A549 (cell line): Measurements from ENCODE around the gene UBP1. TPM values are rescaled to one million over a fixed set of nuclear protein-coding genes. Genes with fewer than 3 reads are reported as not detected.

Source experiments
- ATAC-seq, 2 experiments: fragments of 200-7000 bp in 1 of 2; fragments of >200 bp in 1 of 2; cut with Nextera tagmentation in 1 of 2; cut with Tn5 transposase in 1 of 2; 3 replicates each; pipeline versions ENCODE4 v1.8.0 to v1.9.1; 2018 to 2020; ENCODE audit warnings: mild to moderate bottlenecking in 1 of 2, moderate library complexity in 1 of 2
- CTCF ChIA-PET: fragments of 300-600 bp; sonication (Branson Sonifier 250); formaldehyde crosslinking; extraction: SDS; loops from one replicate; lab custom pipeline; 2021; ENCODE audit warnings: antibody characterized with exemption, inconsistent platforms; lab: Yijun Ruan, JAX
- POLR2A ChIA-PET: fragments of 350-600 bp; formaldehyde crosslinking; extraction: SDS; loops from one replicate; lab custom pipeline; 2021; ENCODE audit warnings: antibody characterized with exemption, inconsistent platforms; lab: Yijun Ruan, JAX
- DNase-seq, 2 experiments: peaks; one replicate each; pipeline versions ENCODE4 v3.0.0 to v3.0.0-alpha.2; 2011 to 2016; ENCODE audit warnings: low read depth in 1 of 2, low spot score in 1 of 2
- FAIRE-seq: peaks from 2 replicates; lab custom pipeline; 2011; peaks lifted over from hg19 to GRCh38; lab: Jason Lieb, UNC
- H3K27ac ChIP-seq, 2 experiments: fragments of >200 bp; sonication (Bioruptor Twin); formaldehyde crosslinking; 3 replicates each; pipeline ENCODE4 v1.5.1; 2016 to 2017
- H3K4me1 ChIP-seq: fragments of >200 bp; sonication (Bioruptor Twin); formaldehyde crosslinking; 3 replicates; pipeline ENCODE4 v1.6.1; 2016
- H3K4me2 ChIP-seq: fragments of >200 bp; sonication (Bioruptor Twin); formaldehyde crosslinking; 3 replicates; pipeline ENCODE4 v1.6.1; 2016
- H3K4me3 ChIP-seq: fragments of >200 bp; sonication (Bioruptor Twin); formaldehyde crosslinking; 3 replicates; pipeline ENCODE4 v1.5.1; 2016
- H3K9me3 ChIP-seq: fragments of >200 bp; sonication (Bioruptor Twin); formaldehyde crosslinking; 3 replicates; pipeline ENCODE4 v1.6.1; 2016
- CBX2 ChIP-seq: fragments of 200-600 bp; sonication (generic); IDR thresholded peaks from 2 replicates; pipeline ENCODE4 v1.6.1; 2016; ENCODE audit warnings: low read depth, mild to moderate bottlenecking, borderline replicate concordance
- CEBPB ChIP-seq, 2 experiments: fragments of >200 bp in 1 of 2; sonication (Bioruptor Twin) in 1 of 2; formaldehyde crosslinking in 1 of 2; IDR thresholded peaks; 2 replicates each; pipeline ENCODE4 v1.6.1; 2012 to 2016
- CTCF ChIP-seq: fragments of >200 bp; sonication (Bioruptor Twin); formaldehyde crosslinking; IDR thresholded peaks from 3 replicates; pipeline ENCODE4 v1.5.1; 2016
- E2F6 ChIP-seq: IDR thresholded peaks from 2 replicates; pipeline ENCODE4 v1.6.1; 2012; ENCODE audit warnings: low read depth, borderline replicate concordance
- EHF ChIP-seq: fragments of 250-450 bp; sonication (Bioruptor Pico); IDR thresholded peaks from 2 replicates; pipeline ENCODE4 v1.5.0; 2020; ENCODE audit warnings: mild to moderate bottlenecking
- EHMT2 ChIP-seq: fragments of 200-600 bp; sonication (generic); IDR thresholded peaks from 2 replicates; pipeline ENCODE4 v1.6.1; 2016; ENCODE audit warnings: antibody characterized with exemption, low read depth, mild to moderate bottlenecking, moderate library complexity
- FOSL2 ChIP-seq, 2 experiments: fragments of 450-650 bp in 1 of 2; fragments of >200 bp in 1 of 2; sonication (Bioruptor Twin) in 1 of 2; formaldehyde crosslinking; IDR thresholded peaks; 2 replicates each; pipeline versions ENCODE4 v1.5.0 to v1.6.1; 2016 to 2020; ENCODE audit warnings: mild to moderate bottlenecking in 1 of 2, moderate library complexity in 1 of 2
- HDAC2 ChIP-seq: fragments of 200-600 bp; sonication (generic); IDR thresholded peaks from 2 replicates; pipeline ENCODE4 v1.6.1; 2016
- HMGXB4 ChIP-seq: fragments of 250-450 bp; sonication (Bioruptor Pico); IDR thresholded peaks from 2 replicates; pipeline ENCODE4 v1.5.0; 2021; ENCODE audit warnings: mild to moderate bottlenecking, moderate library complexity, borderline replicate concordance
- JUN ChIP-seq, 2 experiments: fragments of >200 bp; sonication (Bioruptor Twin); formaldehyde crosslinking; IDR thresholded peaks; 2 replicates in 1 of 2; 3 replicates in 1 of 2; pipeline ENCODE4 v1.6.1; 2016 to 2017
- MAFK ChIP-seq: fragments of 450-650 bp; IDR thresholded peaks from 2 replicates; pipeline ENCODE4 v1.6.1; 2014; ENCODE audit not compliant: partially characterized antibody
- NPAS2 ChIP-seq: fragments of 250-450 bp; sonication (Bioruptor Pico); IDR thresholded peaks from 2 replicates; pipeline ENCODE4 v1.8.0; 2022; ENCODE audit warnings: mild to moderate bottlenecking, moderate library complexity, borderline replicate concordance
- PHF8 ChIP-seq: fragments of 200-600 bp; sonication (generic); IDR thresholded peaks from 2 replicates; pipeline ENCODE4 v1.6.1; 2016; ENCODE audit warnings: low read depth, mild to moderate bottlenecking, antibody characterized with exemption, moderate library complexity, borderline replicate concordance
- RNF2 ChIP-seq: fragments of 200-600 bp; sonication (generic); IDR thresholded peaks from 2 replicates; pipeline ENCODE4 v1.6.1; 2016; ENCODE audit warnings: low read depth, mild to moderate bottlenecking, antibody characterized with exemption, moderate library complexity, borderline replicate concordance
- ZC3H11A ChIP-seq: fragments of 450-650 bp; IDR thresholded peaks from 2 replicates; pipeline ENCODE4 v1.6.1; 2014; ENCODE audit warnings: antibody characterized with exemption, mild to moderate bottlenecking
- ZFP36 ChIP-seq: fragments of 450-650 bp; IDR thresholded peaks from 2 replicates; pipeline ENCODE4 v1.6.1; 2014; ENCODE audit warnings: borderline replicate concordance; ENCODE audit not compliant: partially characterized antibody
- ZNF302 ChIP-seq: fragments of 250-450 bp; sonication (Bioruptor Pico); IDR thresholded peaks from 2 replicates; pipeline ENCODE4 v1.9.0; 2021; ENCODE audit warnings: inconsistent platforms, mild to moderate bottlenecking, moderate library complexity
- WGBS: methylation state at CpG from one replicate; pipeline ENCODE4 v1.1.6; 2017; ENCODE audit errors: missing lambda C conversion rate; 5-methylcytosine and 5-hydroxymethylcytosine counted together
- polyA plus RNA-seq, 4 experiments: library from polyadenylated mRNA; depleted of rRNA in 3 of 4; stranded (reverse); fragments of >200 nt; fragmentation: RNase III in 1 of 4; extraction: RNeasy Plus Mini Kit Qiagen cat#74134 plus additional on column Dnase treatment in 1 of 4; gene quantifications; 2 replicates in 3 of 4; 3 replicates in 1 of 4; pipeline ENCODE4 v1.2.3, GENCODE V29; 2011 to 2017
- TF ChIP-seq, protein P1 (sequence below): IDR thresholded peaks from 2 replicates; pipeline ENCODE4 v1.6.1; 2012
- TF ChIP-seq, protein P2 (sequence below): IDR thresholded peaks from 2 replicates; pipeline ENCODE4 v1.6.1; 2012

UBP1 gene
- polyA plus RNA-seq, 2 of the 4 experiments (the other 2 are of a cell fraction) = 48.6 to 92.5 TPM

DNA sequence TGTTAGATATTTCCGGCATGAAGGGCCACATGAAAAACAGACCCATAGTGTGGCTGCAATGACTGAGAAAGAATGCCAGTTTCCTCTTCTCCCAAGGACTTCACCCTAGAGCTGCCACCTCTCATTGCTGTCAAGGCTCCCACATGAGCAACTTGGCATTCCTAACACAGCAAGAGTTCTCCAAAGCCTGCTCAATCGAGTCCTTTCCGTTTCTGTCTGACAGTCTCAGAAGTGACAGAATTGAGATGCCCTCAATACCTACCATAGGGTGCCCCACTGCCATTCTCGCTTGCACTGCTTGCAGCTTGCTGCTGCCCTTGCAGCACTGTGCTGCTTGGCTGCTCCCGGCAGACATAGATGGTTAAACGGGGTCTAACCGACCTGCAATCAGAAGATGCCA, 44.3 kb downstream of the UBP1 start:
- H3K4me1 ChIP-seq = peaks cover 36% of the 10 kb centered on the region
- ChIA-PET POLR2A (interaction anchor here (0.7 kb wide), 1 partner anchor 1097 kb away, joined by 7 read pairs; no protein-coding TSS in a partner anchor), CTCF (interaction anchor here (0.6 to 2.9 kb wide), 3 partner anchors 23 to 1694 kb away, joined by 3 to 13 read pairs (median 4); no protein-coding TSS in a partner anchor)
- WGBS = 93% methylated on average over 7 of the region's 7 CpGs
- H3K27ac ChIP-seq = no peak overlapping the region
- H3K4me3 ChIP-seq = no peak overlapping the region
- TF ChIP-seq RNF2 (no peak), CBX2 (no peak), FOSL2 (IDR thresholded peaks at IDR 0.05) (no peak), FOSL2 (CRISPR knock-in tag; IDR thresholded peaks at IDR 0.05) (no peak), HMGXB4 (CRISPR knock-in tag) (no peak), EHMT2 (no peak), JUN (IDR thresholded peaks at IDR 0.05) (no peak)
- ATAC-seq (no peak), FAIRE-seq (no peak), DNase-seq (no peak)
- H3K4me2 ChIP-seq = no peak overlapping the region
- no peaks in the 10 kb centered on the region for H3K9me3 ChIP-seq

DNA sequence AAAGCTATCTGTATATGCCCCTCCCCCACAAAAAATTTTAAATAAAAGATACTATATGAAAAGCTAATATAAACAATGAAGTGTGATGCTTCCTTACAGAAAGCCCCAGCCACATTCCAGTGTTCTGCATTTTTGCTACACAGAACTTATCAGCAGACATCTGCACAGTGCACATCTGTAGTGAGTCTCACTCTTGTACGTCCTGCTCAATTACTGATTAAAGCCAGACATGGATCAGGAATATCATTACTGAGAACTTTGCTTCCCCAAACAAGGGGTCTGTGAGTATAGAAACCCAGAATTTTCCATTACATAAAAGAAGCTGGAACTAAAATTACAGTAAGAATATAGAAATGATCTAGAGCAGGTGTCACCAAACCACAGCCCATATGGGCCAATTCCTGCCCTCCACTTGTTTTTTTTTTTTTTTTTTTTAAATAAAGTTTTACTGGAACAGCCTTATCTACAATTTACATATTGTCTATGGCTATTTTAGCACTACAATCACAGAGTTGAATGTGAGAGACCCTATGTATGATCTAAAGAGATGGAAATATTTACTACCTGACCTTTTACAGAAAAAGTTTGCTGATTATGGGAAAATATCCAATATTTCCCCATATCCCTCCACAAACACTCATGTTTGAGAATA, 45.7 kb downstream of the UBP1 start:
- ATAC-seq (no peak), FAIRE-seq (no peak), DNase-seq (no peak)
- no peak overlapping the region for H3K4me2 ChIP-seq
- 86% methylated on average over 1 of the region's 1 CpG for WGBS
- POLR2A ChIA-PET = interaction anchor here (0.7 kb wide), 1 partner anchor 46 kb away, joined by 3 read pairs; no protein-coding TSS in a partner anchor
- no peaks in the 10 kb centered on the region for H3K9me3 ChIP-seq
- TF ChIP-seq ZFP36 = no peak
- no peak for TF ChIP-seq E2F6
- TF ChIP-seq CTCF = no peak
- no peak for TF ChIP-seq EHF (CRISPR knock-in tag)
- no peak for TF ChIP-seq MAFK
- TF ChIP-seq, protein P1, sequence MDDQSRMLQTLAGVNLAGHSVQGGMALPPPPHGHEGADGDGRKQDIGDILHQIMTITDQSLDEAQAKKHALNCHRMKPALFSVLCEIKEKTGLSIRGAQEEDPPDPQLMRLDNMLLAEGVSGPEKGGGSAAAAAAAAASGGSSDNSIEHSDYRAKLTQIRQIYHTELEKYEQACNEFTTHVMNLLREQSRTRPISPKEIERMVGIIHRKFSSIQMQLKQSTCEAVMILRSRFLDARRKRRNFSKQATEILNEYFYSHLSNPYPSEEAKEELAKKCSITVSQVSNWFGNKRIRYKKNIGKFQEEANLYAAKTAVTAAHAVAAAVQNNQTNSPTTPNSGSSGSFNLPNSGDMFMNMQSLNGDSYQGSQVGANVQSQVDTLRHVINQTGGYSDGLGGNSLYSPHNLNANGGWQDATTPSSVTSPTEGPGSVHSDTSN = no peak
- TF ChIP-seq NPAS2 (CRISPR knock-in tag) = no peak
- TF ChIP-seq PHF8 = no peak
- TF ChIP-seq ZNF302 (CRISPR knock-in tag) = no peak
- TF ChIP-seq, protein P2, sequence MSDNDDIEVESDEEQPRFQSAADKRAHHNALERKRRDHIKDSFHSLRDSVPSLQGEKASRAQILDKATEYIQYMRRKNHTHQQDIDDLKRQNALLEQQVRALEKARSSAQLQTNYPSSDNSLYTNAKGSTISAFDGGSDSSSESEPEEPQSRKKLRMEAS = no peak
- TF ChIP-seq ZC3H11A = no peak
- TF ChIP-seq CEBPB (IDR thresholded peaks at IDR 0.05) = no peak
- TF ChIP-seq HDAC2 = no peak
- CTCF ChIA-PET = interaction anchor here (2.9 kb wide), 1 partner anchor 21 kb away, joined by 13 read pairs; no protein-coding TSS in a partner anchor
- H3K4me3 ChIP-seq = no peak overlapping the region
- peak overlapping the region in 1 of 2 experiments; percentile 61; a peak in 2 of 6 replicates for H3K27ac ChIP-seq
- H3K4me1 ChIP-seq = peaks cover 36% of the 10 kb centered on the region
